Measurements from ENCODE around the gene NUAK2.

Gene NUAK2

GRCh38 chr1:205339197-205339702, 17.7 kb upstream of the NUAK2 start:
- TF ChIP-seq ZNF274 (IDR thresholded peaks at IDR 0.05; ENCODE audit: low read depth, low read length), result no peak

GRCh38 chr1:205338011-205338410, 16.5 kb upstream of the NUAK2 start:
- TF ChIP-seq ZNF274 (IDR thresholded peaks at IDR 0.05; ENCODE audit: low read depth, low read length), result no peak
- no peak overlapping the region for H3K4me3 ChIP-seq (ENCODE audit: low read length)

More at GRCh38 chr1:205339197-205339702, 17.7 kb upstream of the NUAK2 start:
- no peak overlapping the region for H3K4me3 ChIP-seq (ENCODE audit: low read length)

- TF ChIP-seq ZNF274 (IDR thresholded peaks at IDR 0.05; ENCODE audit: low read depth, low read length), result no peak
These were observed 15.9 kb upstream of the NUAK2 start for GRCh38 chr1:205337481-205337880.

GRCh38 chr1:205335692-205336091, 14.1 kb upstream of the NUAK2 start:
- no peak for TF ChIP-seq ZNF274 (IDR thresholded peaks at IDR 0.05; ENCODE audit: low read depth, low read length)
- no peak overlapping the region for H3K4me3 ChIP-seq (ENCODE audit: low read length)

More at GRCh38 chr1:205337481-205337880, 15.9 kb upstream of the NUAK2 start:
- H3K4me3 ChIP-seq (ENCODE audit: low read length), result no peak overlapping the region

GRCh38 chr1:205332015-205332791, 10.7 kb upstream of the NUAK2 start:
- H3K4me3 ChIP-seq (ENCODE audit: low read length), result no peak overlapping the region
- TF ChIP-seq ZNF274 (IDR thresholded peaks at IDR 0.05; ENCODE audit: low read depth, low read length), result no peak

- no peak overlapping the region for H3K4me3 ChIP-seq (ENCODE audit: low read length)
- no peak for TF ChIP-seq ZNF274 (IDR thresholded peaks at IDR 0.05; ENCODE audit: low read depth, low read length)
These were observed 8.6 kb upstream of the NUAK2 start for GRCh38 chr1:205330150-205330549.

- TF ChIP-seq ZNF274 (IDR thresholded peaks at IDR 0.05; ENCODE audit: low read depth, low read length), result no peak
These were observed 8.2 kb upstream of the NUAK2 start for GRCh38 chr1:205329719-205330118.

GRCh38 chr1:205328476-205328875, 6.9 kb upstream of the NUAK2 start:
- TF ChIP-seq ZNF274 (IDR thresholded peaks at IDR 0.05; ENCODE audit: low read depth, low read length), result no peak
- no peak overlapping the region for H3K4me3 ChIP-seq (ENCODE audit: low read length)

More at GRCh38 chr1:205329719-205330118, 8.2 kb upstream of the NUAK2 start:
- no peak overlapping the region for H3K4me3 ChIP-seq (ENCODE audit: low read length)

- no peak overlapping the region for H3K4me3 ChIP-seq (ENCODE audit: low read length)
- TF ChIP-seq ZNF274 (IDR thresholded peaks at IDR 0.05; ENCODE audit: low read depth, low read length), result no peak
These were observed 5.4 kb upstream of the NUAK2 start for GRCh38 chr1:205326812-205327466.

- H3K4me3 ChIP-seq (ENCODE audit: low read length), result no peak overlapping the region
These were observed 3.9 kb upstream of the NUAK2 start for GRCh38 chr1:205325334-205325884.

GRCh38 chr1:205324781-205325180, 3.2 kb upstream of the NUAK2 start:
- no peak for TF ChIP-seq ZNF274 (IDR thresholded peaks at IDR 0.05; ENCODE audit: low read depth, low read length)
- H3K4me3 ChIP-seq (ENCODE audit: low read length), result no peak overlapping the region

More at GRCh38 chr1:205325334-205325884, 3.9 kb upstream of the NUAK2 start:
- no peak for TF ChIP-seq ZNF274 (IDR thresholded peaks at IDR 0.05; ENCODE audit: low read depth, low read length)

GRCh38 chr1:205323794-205324193, 2.2 kb upstream of the NUAK2 start:
- no peak overlapping the region for H3K4me3 ChIP-seq (ENCODE audit: low read length)

GRCh38 chr1:205321959-205322283, 376 bp upstream of the NUAK2 start:
- no peak for TF ChIP-seq ZNF274 (IDR thresholded peaks at IDR 0.05; ENCODE audit: low read depth, low read length)
- H3K4me3 ChIP-seq (ENCODE audit: low read length), result no peak overlapping the region

More at GRCh38 chr1:205323794-205324193, 2.2 kb upstream of the NUAK2 start:
- no peak for TF ChIP-seq ZNF274 (IDR thresholded peaks at IDR 0.05; ENCODE audit: low read depth, low read length)

GRCh38 chr1:205319081-205320018, 2.2 kb downstream of the NUAK2 start:
- no peak overlapping the region for H3K4me3 ChIP-seq (ENCODE audit: low read length)
- no peak for TF ChIP-seq ZNF274 (IDR thresholded peaks at IDR 0.05; ENCODE audit: low read depth, low read length)
